ENCODE results near the gene GAL3ST2.
"Not testable (repeated sequence)": the region's sequence is repeated elsewhere in the genome, so short reads cannot be mapped to it uniquely, and the experiment has no call there.

Gene GAL3ST2

GRCh38 chr2:241795021-241795999 lies 18.7 kb downstream of the GAL3ST2 start:
- DNase-seq (ENCODE audit: low spot score) = no peak

- DNase-seq (ENCODE audit: low spot score) = no peak
Observed at GRCh38 chr2:241796209-241796608, 19.6 kb downstream of the GAL3ST2 start.

- DNase-seq (ENCODE audit: low spot score) = no peak
Observed at GRCh38 chr2:241796610-241797138, 20.1 kb downstream of the GAL3ST2 start.

GRCh38 chr2:241797441-241798080 lies 20.9 kb downstream of the GAL3ST2 start:
- DNase-seq (ENCODE audit: low spot score) = no peak

GRCh38 chr2:241798081-241798630 lies 21.5 kb downstream of the GAL3ST2 start:
- no peak for DNase-seq (ENCODE audit: low spot score)

GRCh38 chr2:241798631-241799521 lies 22.3 kb downstream of the GAL3ST2 start:
- DNase-seq (ENCODE audit: low spot score) = no peak

- DNase-seq (ENCODE audit: low spot score) = no peak
Observed at GRCh38 chr2:241799522-241800197, 23.0 kb downstream of the GAL3ST2 start.

DNA sequence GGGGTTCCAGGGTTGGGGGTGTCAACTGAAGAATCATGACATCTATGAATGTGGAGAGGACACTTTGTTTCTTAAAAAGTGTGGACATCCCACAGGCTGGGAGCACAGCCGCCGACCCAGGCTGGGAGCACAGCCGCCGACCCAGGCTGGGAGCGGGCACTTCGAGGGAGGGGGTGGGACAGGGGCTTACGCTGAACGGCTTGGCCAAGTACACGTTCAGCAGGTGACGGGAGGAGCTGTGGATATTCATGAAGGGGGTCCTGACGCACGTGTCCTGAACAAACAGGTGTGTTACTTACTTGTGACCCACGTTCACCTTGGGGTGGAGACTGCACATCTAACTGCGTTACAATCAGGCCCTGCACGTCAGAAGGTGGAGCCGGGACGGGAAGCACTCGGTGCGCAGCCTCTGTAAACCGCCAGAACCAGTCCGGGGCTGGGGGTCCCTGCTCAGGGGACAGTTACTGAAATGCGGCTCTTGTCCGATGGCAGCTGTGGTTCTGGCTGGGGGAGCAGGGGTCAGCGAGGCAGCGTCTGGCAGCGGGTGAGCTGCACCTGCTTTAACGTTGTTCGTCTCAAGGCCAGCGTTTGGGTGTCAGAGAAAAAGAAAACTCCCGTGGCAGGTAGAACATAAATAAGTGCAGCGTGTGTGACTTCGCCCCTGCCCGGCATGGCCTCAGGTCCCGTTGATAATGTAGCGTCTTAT lies 23.7 kb downstream of the GAL3ST2 start:
- not testable (repeated sequence) for DNase-seq (ENCODE audit: low spot score)

DNA sequence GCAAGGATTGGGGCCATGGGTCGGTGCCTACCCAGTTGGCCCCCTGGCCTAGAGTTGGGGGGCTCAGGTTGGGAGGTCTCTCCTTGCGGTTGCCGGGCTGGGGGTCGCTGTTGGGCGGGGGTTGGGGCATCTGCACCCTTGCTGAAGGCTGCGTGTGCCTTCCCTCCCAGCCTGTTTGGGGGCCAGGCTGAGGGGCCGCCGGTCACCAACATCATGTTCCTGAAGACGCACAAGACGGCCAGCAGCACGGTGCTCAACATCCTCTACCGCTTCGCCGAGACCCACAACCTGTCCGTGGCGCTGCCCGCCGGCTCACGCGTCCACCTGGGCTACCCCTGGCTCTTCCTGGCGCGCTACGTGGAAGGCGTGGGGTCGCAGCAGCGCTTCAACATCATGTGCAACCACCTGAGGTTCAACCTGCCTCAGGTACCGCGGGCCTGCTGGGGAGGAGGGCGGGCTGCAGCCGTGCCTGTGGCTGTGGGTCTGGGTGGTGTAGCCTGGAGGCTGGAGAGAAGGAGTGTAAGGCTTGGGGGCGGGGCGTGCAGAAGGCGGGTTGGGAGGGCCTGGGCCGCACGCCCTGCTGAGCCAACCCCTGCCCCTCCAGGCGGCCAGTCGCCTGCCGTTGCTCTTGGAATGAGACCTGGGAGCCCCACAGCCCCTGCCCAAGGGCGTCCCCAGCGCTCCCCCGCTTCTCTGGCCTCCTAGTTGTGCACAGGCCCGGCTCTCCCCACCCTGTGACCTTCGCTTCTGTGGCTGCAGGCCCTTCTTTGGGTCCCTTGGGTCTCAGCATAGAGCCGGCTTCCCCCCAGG lies 25.2 kb downstream of the GAL3ST2 start:
- no peak for DNase-seq (ENCODE audit: low spot score)

DNA sequence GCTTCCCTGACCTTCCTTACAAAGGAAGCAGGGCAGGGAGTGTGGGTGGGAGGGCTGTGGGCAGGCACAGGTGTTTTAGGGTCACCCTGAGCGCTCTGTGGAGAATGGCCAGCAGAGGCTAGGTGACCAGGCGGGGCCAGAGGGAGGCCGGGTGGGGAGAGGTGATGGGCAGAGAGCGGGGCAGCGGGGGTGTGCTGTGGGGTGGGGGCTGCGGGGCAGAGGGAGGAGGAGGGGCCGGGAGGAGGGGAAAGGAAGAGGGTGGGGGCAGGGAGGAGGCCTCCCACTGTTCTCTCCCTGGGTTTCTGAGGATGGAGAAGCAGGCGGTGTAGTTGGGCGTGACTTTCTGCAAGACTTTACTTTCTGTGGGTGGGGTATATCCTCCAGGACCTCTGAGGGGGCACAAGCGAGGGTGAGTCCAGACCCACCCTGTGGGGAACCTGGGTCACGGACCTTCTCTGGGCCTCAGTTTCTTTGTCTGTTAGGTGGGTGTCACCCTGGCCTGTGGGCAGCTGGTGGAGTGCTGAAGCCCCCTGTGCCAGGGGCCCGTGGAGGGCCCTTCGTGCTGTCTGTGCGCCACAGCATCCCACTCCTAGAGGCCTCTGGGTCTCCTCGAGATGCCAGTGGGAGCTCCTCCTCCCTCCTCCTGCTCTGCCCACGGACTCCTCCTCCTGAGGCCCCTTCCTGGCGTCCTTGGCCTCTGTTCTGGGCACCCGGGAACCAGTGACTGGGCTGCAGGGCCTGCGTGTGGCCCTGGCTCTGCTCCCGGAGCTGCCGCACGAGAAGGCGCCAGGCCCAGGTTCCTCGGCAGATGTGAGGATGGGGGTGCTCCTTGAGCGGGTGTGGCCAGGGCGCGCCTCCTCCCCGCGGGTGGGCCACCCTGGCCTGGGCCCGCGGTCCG lies 26.0 kb downstream of the GAL3ST2 start:
- DNase-seq (ENCODE audit: low spot score) = no peak

- DNase-seq (ENCODE audit: low spot score) = peak; percentile 48
Observed at GRCh38 chr2:241803387-241804325, 27.0 kb downstream of the GAL3ST2 start.

- DNase-seq (ENCODE audit: low spot score) = peak; percentile 10
Observed at GRCh38 chr2:241804326-241805229, 28.0 kb downstream of the GAL3ST2 start.

- DNase-seq (ENCODE audit: low spot score) = not testable (repeated sequence)
Observed at GRCh38 chr2:241806217-241806616, 29.6 kb downstream of the GAL3ST2 start.

- no peak for DNase-seq (ENCODE audit: low spot score)
Observed at GRCh38 chr2:241808051-241808720, 31.6 kb downstream of the GAL3ST2 start.

- no peak for DNase-seq (ENCODE audit: low spot score)
Observed at GRCh38 chr2:241808721-241809382, 32.2 kb downstream of the GAL3ST2 start, which contains the start of gene NEU4. Gene NEU4 (plus strand): TSS chr2:241809193. CDS start chr2:241814485, 5,292 bp downstream.
